HUES48 (cell line): ENCODE results near the gene COPS7B.
"Not testable (repeated sequence)": the region's sequence is repeated elsewhere in the genome, so short reads cannot be mapped to it uniquely, and the experiment has no call there.

Experiments used
- H3K27ac ChIP-seq: one replicate; pipeline ENCODE4 v1.7.0; 2013; ENCODE audit warnings: low read depth, low read length, inconsistent platforms
- H3K27me3 ChIP-seq: 2 replicates; pipeline ENCODE4 v1.6.1; 2013; ENCODE audit warnings: mild to moderate bottlenecking, low read length; ENCODE audit not compliant: control insufficient read depth, insufficient read depth
- H3K36me3 ChIP-seq: 2 replicates; pipeline ENCODE4 v1.6.1; 2013; ENCODE audit warnings: low read length; ENCODE audit not compliant: control insufficient read depth, insufficient read depth
- H3K4me1 ChIP-seq: 2 replicates; pipeline ENCODE4 v1.6.1; 2013; ENCODE audit warnings: mild to moderate bottlenecking, low read length; ENCODE audit not compliant: control insufficient read depth, insufficient read depth
- H3K4me3 ChIP-seq: 2 replicates; pipeline ENCODE4 v1.5.1; 2013; ENCODE audit warnings: mild to moderate bottlenecking, low read depth, low read length
- H3K9ac ChIP-seq: 2 replicates; pipeline ENCODE4 v1.6.1; 2013; ENCODE audit warnings: mild to moderate bottlenecking, low read depth, low read length, moderate library complexity
- H3K9me3 ChIP-seq: 2 replicates; pipeline ENCODE4 v1.6.1; 2013; ENCODE audit warnings: low read length; ENCODE audit not compliant: control insufficient read depth, insufficient read depth

The COPS7B gene

DNA sequence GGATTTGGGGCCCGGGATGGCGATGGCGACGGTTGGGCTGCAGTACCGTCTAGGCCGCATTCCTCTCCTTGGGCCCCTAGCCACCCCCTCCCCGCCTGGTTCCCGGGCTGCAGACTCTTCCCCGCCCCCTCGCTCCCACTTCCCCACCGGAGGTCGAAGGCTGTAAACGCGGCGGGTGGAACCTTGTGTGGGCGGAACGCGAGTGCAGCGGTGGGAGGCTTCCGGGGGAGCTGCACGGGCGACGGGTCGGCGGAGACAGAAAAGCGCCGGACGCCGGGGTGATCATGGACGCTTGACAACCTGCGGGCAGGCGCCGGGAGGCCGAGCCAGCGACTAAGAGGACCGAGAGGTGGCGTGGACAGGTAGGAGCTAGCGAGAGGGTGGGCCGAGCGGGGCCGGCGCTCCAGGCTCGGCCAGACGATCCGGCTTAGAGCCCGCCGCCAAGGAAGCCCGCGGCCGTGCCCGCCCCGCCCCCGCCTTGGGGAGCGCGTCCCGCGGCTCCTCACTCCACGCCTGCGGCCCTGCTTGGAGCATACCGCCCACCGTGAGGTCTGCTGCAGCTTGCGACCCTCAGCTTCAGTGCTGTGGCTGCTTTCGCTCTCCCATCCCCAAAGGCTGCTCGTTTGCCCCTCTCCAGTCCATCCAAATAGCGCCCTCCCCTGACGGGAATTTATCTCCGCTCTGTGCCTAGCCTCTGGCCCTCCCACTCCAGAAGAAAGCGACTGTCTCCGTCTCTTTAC lies at the start of gene COPS7B:
Gene COPS7B (plus strand): TSS at position 269 of the 740 bp plus-strand sequence. CDS start 2,126 bp downstream, outside the sequence.
- Histone ChIP-seq H3K9ac (peak within 1 kb of the TSS; percentile 92), H3K36me3 (peaks cover 22% of the 10 kb centered on the region), H3K4me3 (peak within 1 kb of the TSS; percentile 91), H3K9me3 (no peaks in the 10 kb centered on the region), H3K27me3 (no peaks in the 10 kb centered on the region), H3K4me1 (peaks cover 12% of the 10 kb centered on the region), H3K27ac (peak within 1 kb of the TSS; percentile 93)

DNA sequence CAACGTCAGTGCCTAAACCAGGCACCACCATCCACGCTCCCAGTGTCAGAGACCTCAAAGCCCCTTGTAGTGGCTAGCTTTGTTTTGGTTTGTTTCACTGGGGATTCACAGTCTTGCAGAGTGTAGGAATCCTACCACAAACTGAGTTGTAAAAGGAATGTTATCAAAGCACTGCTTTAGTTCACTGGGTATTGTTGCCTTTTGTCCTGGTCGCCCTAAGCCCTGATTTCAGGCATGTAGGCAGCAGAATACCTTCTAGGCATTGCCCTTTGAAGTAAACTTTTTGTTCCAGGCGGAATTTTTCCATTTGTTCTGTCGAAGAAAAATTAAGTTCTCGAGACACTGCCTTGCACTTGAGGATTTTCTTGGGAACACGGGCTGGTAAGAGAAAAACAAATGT lies 48.5 kb upstream of the COPS7B start:
- no peak overlapping the region for H3K4me3 ChIP-seq
- H3K9ac ChIP-seq = no peak overlapping the region
- H3K27ac ChIP-seq = peak overlapping the region; percentile 23
- no peaks in the 10 kb centered on the region for H3K9me3 ChIP-seq
- no peaks in the 10 kb centered on the region for H3K4me1 ChIP-seq
- peaks cover 8% of the 10 kb centered on the region; the same call in 1 of the 2 replicates for H3K36me3 ChIP-seq
- no peaks in the 10 kb centered on the region for H3K27me3 ChIP-seq

DNA sequence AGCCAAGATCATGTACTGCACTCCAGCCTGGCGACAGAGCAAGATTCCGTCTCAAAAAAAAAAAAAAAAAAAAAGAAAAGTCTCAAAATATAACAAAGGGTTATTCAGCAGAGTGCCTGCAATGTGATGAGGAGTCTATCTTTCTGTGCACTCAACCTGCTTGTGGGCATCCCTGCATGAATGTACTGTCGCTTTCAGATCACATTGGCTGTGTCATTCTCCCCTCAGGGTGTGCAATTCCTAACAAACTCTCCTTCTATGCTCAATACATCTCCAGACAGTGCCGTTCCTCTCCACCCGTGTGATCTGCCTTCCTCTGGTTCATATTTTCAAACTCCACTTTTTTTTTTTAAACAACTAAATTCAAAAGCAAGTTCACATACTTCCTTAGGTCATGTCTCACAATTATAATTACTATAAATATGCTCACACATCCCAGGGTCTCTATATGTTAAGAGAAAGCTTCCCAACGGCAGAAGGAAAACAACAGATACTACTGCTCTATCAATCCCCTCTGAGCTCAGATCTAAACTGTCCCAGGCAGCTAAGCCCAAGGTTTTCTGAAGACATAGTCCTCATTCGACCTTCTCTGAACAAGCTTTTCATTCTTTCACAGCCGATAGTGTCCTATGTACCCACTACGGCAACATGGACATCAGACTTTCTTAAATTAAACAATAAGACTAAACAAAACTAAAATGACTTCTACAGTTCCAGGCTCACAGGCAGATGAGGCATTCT lies 42.7 kb upstream of the COPS7B start:
- H3K9ac ChIP-seq = no peak overlapping the region
- no peak overlapping the region for H3K4me3 ChIP-seq
- H3K27ac ChIP-seq = no peak overlapping the region
- H3K9me3 ChIP-seq = no peaks in the 10 kb centered on the region
- no peaks in the 10 kb centered on the region for H3K27me3 ChIP-seq
- peaks cover 18% of the 10 kb centered on the region for H3K4me1 ChIP-seq
- H3K36me3 ChIP-seq = no peaks in the 10 kb centered on the region

DNA sequence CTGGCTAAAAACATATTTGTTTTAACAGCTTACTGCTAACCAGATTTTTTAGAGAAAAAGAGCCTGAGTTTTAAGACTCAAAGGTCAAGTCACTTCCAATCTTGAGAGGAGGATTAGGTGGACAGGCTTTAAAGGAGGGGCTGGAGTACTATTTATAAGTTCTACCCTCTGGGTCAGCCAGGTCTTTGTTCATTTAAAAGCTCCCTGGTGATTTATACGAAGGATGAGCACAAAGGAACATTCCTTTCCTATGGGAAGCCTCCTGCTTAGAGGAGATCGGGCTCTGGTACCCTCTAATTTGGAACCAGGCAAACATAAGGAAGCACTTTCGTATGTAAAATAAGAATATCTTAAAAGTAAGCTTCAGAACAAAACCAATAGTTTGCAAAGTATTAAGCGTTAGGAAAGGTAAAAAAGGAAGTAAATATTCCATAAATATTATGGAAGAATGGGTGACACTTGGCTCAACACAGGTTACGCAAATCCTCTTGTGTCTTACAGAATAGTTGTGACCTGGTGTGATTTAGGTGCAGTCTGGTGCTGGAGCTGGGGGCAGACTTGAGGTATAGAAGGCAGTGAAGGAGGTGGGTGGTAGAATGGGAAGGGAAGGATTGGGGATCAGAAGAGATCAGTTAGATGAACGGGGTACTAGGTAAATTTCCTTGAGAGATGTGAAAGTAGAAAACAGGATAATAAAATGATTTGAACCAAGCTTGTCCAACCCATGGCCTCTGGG lies 40.8 kb upstream of the COPS7B start:
- H3K36me3 ChIP-seq = no peaks in the 10 kb centered on the region
- H3K27ac ChIP-seq = peak overlapping the region; percentile 60
- no peaks in the 10 kb centered on the region for H3K27me3 ChIP-seq
- no peaks in the 10 kb centered on the region for H3K9me3 ChIP-seq
- H3K9ac ChIP-seq = no peak overlapping the region
- H3K4me1 ChIP-seq = peaks cover 18% of the 10 kb centered on the region
- no peak overlapping the region for H3K4me3 ChIP-seq

DNA sequence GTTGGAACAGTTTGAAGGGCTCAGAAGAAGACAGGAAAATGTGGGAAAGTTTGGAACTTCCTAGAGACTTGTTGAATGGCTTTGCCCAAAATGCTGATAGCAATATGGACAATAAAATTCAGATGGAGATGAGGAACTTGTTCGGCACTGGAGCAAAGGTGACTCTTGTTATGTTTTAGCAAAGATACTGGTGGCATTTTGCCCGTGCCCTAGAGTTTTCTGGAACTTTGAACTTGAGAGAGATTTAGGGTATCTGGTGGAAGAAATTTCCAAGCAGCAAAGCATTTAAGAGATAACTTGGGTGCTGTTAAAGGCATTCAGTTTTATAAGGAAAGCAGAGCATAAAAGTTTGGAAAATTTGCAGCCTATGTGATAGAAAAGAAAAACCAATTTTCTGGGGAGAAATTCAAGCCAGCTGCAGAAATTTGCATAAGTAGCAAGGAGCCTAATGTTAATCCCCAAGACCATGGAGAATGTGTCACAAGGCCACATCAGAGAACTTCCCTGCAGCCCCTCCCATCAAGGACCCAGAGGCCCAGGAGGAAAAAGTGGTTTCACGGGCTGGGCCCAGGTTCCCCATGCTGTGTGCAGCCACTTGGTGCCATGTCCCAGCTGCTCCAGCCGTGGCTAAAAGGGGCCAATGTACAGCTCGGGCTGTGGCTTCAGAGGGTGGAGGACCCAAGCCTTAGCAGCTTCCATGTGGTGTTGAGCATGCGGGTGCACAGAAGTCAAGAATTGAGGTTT lies 37.9 kb upstream of the COPS7B start:
- not testable (repeated sequence) for H3K9ac ChIP-seq

DNA sequence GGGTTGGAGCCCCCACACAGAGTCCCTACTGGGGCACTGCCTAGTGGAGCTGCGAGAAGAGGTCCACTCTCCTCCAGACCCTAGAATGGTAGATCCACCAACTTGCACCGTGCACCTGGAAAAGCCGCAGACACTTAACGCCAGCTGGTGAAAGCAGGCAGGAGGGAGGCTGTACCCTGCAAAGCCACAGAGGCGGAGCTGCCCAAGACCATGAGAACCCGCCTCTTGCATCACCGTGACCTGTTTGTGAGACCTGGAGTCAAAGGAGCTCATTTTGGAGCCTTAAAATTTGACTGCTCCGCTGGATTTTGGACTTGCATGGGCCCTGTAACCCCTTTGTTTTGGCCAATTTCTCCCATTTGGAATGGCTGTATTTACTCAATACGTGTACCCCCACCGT lies 37.2 kb upstream of the COPS7B start:
- H3K9me3 ChIP-seq, H3K27me3 ChIP-seq, H3K9ac ChIP-seq, H3K36me3 ChIP-seq, H3K4me3 ChIP-seq, H3K27ac ChIP-seq: not testable (repeated sequence)
- H3K4me1 ChIP-seq = peaks cover 14% of the 10 kb centered on the region

More for the DNA sequence above, 37.9 kb upstream of the COPS7B start:
- H3K27me3 ChIP-seq, H3K4me3 ChIP-seq, H3K27ac ChIP-seq, H3K36me3 ChIP-seq, H3K9me3 ChIP-seq: not testable (repeated sequence)
- H3K4me1 ChIP-seq = peaks cover 18% of the 10 kb centered on the region

DNA sequence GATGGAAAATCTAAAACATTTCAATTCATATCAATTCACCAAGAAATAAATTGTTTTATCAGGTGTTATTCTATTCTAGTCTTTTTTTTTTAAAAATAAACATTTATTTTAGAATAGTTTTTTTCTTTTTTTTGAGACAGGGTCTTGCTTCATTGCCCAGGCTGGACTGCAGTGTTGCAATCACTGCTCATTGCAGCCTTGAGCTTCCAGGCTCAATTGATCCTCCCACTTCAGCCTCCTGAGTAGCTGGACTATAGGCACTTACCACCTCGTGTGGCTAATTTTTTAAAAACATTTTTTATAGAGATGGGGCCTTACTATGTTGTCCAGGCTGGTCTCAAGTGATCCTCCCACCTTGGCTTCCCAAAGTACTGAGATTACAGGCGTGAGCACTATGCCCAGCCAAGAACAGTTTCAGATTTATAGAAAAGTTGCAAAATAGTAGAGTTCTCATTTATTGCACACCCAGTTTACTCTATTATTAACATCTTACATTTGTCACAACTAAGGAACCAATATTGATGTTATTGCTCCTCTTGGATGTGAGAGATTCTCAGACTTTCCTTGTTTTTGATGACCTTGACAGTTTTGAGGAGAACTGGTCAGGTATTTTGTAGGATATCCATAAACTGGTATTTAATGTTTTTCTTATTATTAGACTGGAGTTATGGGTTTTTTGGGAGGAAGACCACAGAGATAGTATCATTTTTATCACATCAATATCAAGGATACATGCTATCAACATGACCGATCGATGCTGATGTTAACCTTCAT lies 35.0 kb upstream of the COPS7B start:
- Histone ChIP-seq H3K36me3 (no peaks in the 10 kb centered on the region), H3K4me3 (no peak overlapping the region), H3K9ac (no peak overlapping the region), H3K4me1 (no peaks in the 10 kb centered on the region), H3K27me3 (no peaks in the 10 kb centered on the region), H3K9me3 (no peaks in the 10 kb centered on the region), H3K27ac (no peak overlapping the region)

DNA sequence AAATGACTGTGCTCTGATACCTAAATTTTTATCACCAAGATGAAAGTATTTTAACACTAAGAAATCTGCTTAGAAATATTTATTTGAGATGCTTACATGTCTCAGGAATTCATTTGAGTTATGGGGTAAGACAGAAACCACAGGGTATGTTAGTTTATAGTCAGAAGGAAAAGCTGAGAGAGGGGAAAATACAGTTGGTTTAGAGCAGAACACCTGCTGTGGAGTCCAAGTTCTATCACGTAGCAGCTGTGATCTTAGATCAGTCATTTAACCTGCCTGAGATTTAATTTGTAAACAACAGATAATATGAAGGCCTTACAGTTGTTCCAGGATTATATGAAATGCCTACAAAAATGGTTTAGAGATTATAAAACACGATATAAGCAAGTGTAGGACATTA lies 34.2 kb upstream of the COPS7B start:
- Histone ChIP-seq H3K27ac (no peak overlapping the region), H3K9me3 (no peaks in the 10 kb centered on the region), H3K4me1 (no peaks in the 10 kb centered on the region), H3K4me3 (no peak overlapping the region), H3K36me3 (no peaks in the 10 kb centered on the region), H3K27me3 (no peaks in the 10 kb centered on the region), H3K9ac (no peak overlapping the region)

DNA sequence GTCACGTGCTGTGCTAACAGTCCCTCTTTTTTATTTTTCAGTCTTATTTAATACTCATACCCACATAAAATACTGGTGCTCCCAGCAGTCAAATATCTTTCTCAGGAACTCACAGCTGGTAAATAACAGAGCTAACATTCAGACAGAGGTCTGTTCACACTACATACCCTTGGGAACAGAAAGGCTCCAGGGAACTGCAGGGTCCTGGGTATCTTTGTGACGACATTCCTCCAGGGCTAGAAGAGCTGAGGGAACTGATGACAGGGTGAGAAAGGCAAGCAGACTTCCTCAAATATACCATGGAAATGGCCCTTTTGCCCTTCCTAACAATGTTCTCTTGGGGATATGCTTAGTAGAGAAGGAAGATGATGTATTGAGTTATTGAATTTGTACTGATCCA lies 24.5 kb upstream of the COPS7B start:
- Histone ChIP-seq H3K9me3 (no peaks in the 10 kb centered on the region), H3K4me3 (no peak overlapping the region), H3K27me3 (no peaks in the 10 kb centered on the region), H3K27ac (no peak overlapping the region), H3K9ac (no peak overlapping the region), H3K4me1 (peaks cover 6% of the 10 kb centered on the region; the same call in 1 of the 2 replicates), H3K36me3 (no peaks in the 10 kb centered on the region)

DNA sequence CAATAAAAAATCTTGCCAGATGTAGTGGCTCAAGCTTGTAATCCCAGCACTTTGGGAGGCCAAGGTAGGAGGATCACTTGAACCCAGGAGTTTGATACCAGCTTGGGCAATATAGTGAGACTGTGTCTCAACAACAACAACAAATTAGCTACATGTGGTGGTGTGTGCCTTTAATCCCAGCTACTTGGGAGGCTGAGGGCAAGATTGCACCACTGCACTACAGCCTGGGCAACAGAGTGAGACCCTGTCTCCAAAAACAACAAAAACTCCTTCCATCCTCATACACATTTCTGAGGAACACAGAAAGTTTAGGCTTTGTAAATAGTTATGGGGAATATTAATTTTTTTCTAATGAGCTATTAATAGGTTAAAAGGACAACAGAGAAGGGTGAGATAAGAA lies 22.1 kb upstream of the COPS7B start:
- Histone ChIP-seq H3K4me1 (peaks cover 6% of the 10 kb centered on the region; the same call in 1 of the 2 replicates), H3K27me3 (no peaks in the 10 kb centered on the region), H3K36me3 (no peaks in the 10 kb centered on the region), H3K27ac (no peak overlapping the region), H3K4me3 (no peak overlapping the region), H3K9me3 (no peaks in the 10 kb centered on the region), H3K9ac (no peak overlapping the region)
